Heart left ventricle (tissue), 13 donors: Measurements from ENCODE around the gene ZIC2.

Experiments
- CTCF ChIP-seq, 12 donors: fragments of 200-600 bp; sonication (generic) in 4 of 12; IDR thresholded peaks; one replicate each; pipeline versions ENCODE4 v1.5.0 to v1.8.0; 2018 to 2022; ENCODE audit warnings: antibody characterized with exemption in 12 of 12, mild to moderate bottlenecking in 5 of 12
- POLR2A ChIP-seq, 2 donors: fragments of 450-650 bp; IDR thresholded peaks; one replicate each; pipeline ENCODE4 v1.6.1; 2017; ENCODE audit warnings: antibody characterized with exemption in 2 of 2, mild to moderate bottlenecking in 2 of 2, moderate library complexity in 2 of 2
- donor health status: ischemic (EF 13 %, LVEDD 7.1; RV severe dilation, severe dysfunction).
- donor health status: DM: no; HTN: yes; CAD: no.
- donor health status: DM: no; HTN: no; CAD: no.
- donor health status: ischemic (EF 25% LVEDD 6.9; RV normal size, moderate dysfunction).
- donor health status: ischemic (EF 25% LVEDD 5.7; RV mildly dilated, moderate dysfunction).
- donor health status: ischemic (EF 35%, LVEDD 5.7; RV mildly dilated, moderate dysfunction).
- donor health status: nonischemic (EF 11% LVEDD 7.7; RV severe dilation, severe dysfunction).
- donor health status: DM: yes; HTN: yes; CAD: no.
- donor health status: PGD.
- donor health status: ischemic (EF 29% LVEDD 5.4; RV normal size, mild dysfunction).
- donor health status: nonischemic (EF 23%, LVEDD 6.1; RV moderate dilation, normal function).

- TF ChIP-seq CTCF (IDR thresholded peaks at IDR 0.05), result no peak
- no peak for TF ChIP-seq POLR2A (IDR thresholded peaks at IDR 0.05)
Measured at GRCh38 chr13:99966064-99966805, 15.3 kb upstream of the ZIC2 start.
